SK-N-MC (cell line): ENCODE measurements around the gene NOC4L.

Experiments used
- DNase-seq: peaks from one replicate; pipeline ENCODE4 v3.0.0-alpha.2; 2011; ENCODE audit warnings: low read depth, low spot score
- H3K27ac ChIP-seq: fragments of 200-600 bp; sonication (generic); 2 replicates; pipeline ENCODE4 v1.5.1; 2016; ENCODE audit warnings: mixed run types
- H3K36me3 ChIP-seq: fragments of 200-600 bp; sonication (generic); 2 replicates; pipeline ENCODE4 v1.6.1; 2017; ENCODE audit warnings: antibody characterized with exemption, low read length, mixed read lengths; ENCODE audit not compliant: insufficient read depth
- H3K4me3 ChIP-seq: fragments of 200-600 bp; sonication (generic); 2 replicates; pipeline ENCODE4 v1.5.1; 2016
- H3K9ac ChIP-seq: fragments of 200-600 bp; sonication (generic); 2 replicates; pipeline ENCODE4 v1.8.0; 2017; ENCODE audit warnings: mixed run types, mixed read lengths; ENCODE audit not compliant: insufficient read length
- H3K9me3 ChIP-seq: fragments of 200-600 bp; sonication (generic); 2 replicates; pipeline ENCODE4 v1.6.1; 2017; ENCODE audit warnings: low read depth, mild to moderate bottlenecking, antibody characterized with exemption, low read length, moderate library complexity, mixed read lengths
- EZH2 ChIP-seq: fragments of 200-600 bp; sonication (generic); IDR thresholded peaks from one replicate; pipeline ENCODE4 v1.6.1; 2017; ENCODE audit warnings: antibody characterized with exemption
- FOXP2 ChIP-seq: optimal IDR thresholded peaks from 2 replicates; pipeline ENCODE3; 2011; ENCODE audit warnings: mild to moderate bottlenecking, moderate library complexity; ENCODE audit not compliant: insufficient read depth; ENCODE audit errors: extremely low read length, control extremely low read depth
- POLR2AphosphoS5 ChIP-seq: IDR thresholded peaks from 2 replicates; pipeline ENCODE4 v1.6.1; 2012; ENCODE audit warnings: mild to moderate bottlenecking, low read depth, low read length, borderline replicate concordance

NOC4L gene

GRCh38 chr12:132182206-132182710 lies 38.0 kb downstream of the NOC4L start:
- Histone ChIP-seq H3K4me3 (no peak overlapping the region), H3K36me3 (no peaks in the 10 kb centered on the region; the same call in 1 of the 2 replicates), H3K9ac (no peak overlapping the region), H3K9me3 (no peaks in the 10 kb centered on the region), H3K27ac (no peak overlapping the region)
- no peak for TF ChIP-seq FOXP2
- no peak for TF ChIP-seq POLR2AphosphoS5
- TF ChIP-seq EZH2 = no peak
- no peak for DNase-seq

- no peak for DNase-seq
- Histone ChIP-seq H3K9ac (no peak overlapping the region), H3K27ac (peak overlapping the region; percentile 76; the same call in 1 of the 2 replicates), H3K36me3 (no peaks in the 10 kb centered on the region; the same call in 1 of the 2 replicates), H3K9me3 (no peaks in the 10 kb centered on the region), H3K4me3 (no peak overlapping the region)
- TF ChIP-seq FOXP2 (no peak), EZH2 (no peak), POLR2AphosphoS5 (no peak)
Measured at GRCh38 chr12:132182711-132183365, 38.6 kb downstream of the NOC4L start.

GRCh38 chr12:132185705-132186104 lies 41.4 kb downstream of the NOC4L start:
- Histone ChIP-seq H3K4me3 (no peak overlapping the region), H3K36me3 (no peaks in the 10 kb centered on the region; the same call in 1 of the 2 replicates), H3K27ac (no peak overlapping the region), H3K9me3 (no peaks in the 10 kb centered on the region), H3K9ac (no peak overlapping the region)
- no peak for TF ChIP-seq POLR2AphosphoS5
- no peak for TF ChIP-seq FOXP2
- no peak for TF ChIP-seq EZH2
- DNase-seq = no peak

- H3K4me3 ChIP-seq = no peak overlapping the region
- H3K9ac ChIP-seq = no peak overlapping the region
- no peak overlapping the region for H3K27ac ChIP-seq
Measured at GRCh38 chr12:132186208-132186856, 42.1 kb downstream of the NOC4L start.

GRCh38 chr12:132186857-132187620 lies 42.8 kb downstream of the NOC4L start:
- Histone ChIP-seq H3K9ac (no peak overlapping the region), H3K27ac (no peak overlapping the region), H3K36me3 (no peaks in the 10 kb centered on the region; the same call in 1 of the 2 replicates), H3K4me3 (no peak overlapping the region), H3K9me3 (no peaks in the 10 kb centered on the region)
- no peak for DNase-seq
- TF ChIP-seq FOXP2 (no peak), EZH2 (no peak), POLR2AphosphoS5 (no peak)

More at GRCh38 chr12:132186208-132186856, 42.1 kb downstream of the NOC4L start:
- no peaks in the 10 kb centered on the region; the same call in 1 of the 2 replicates for H3K36me3 ChIP-seq
- no peak for DNase-seq
- no peak for TF ChIP-seq EZH2
- no peak for TF ChIP-seq FOXP2
- TF ChIP-seq POLR2AphosphoS5 = no peak
- H3K9me3 ChIP-seq = no peaks in the 10 kb centered on the region

GRCh38 chr12:132187646-132188450 lies 43.6 kb downstream of the NOC4L start:
- Histone ChIP-seq H3K9ac (no peak overlapping the region), H3K36me3 (no peaks in the 10 kb centered on the region; the same call in 1 of the 2 replicates), H3K4me3 (no peak overlapping the region), H3K27ac (no peak overlapping the region), H3K9me3 (no peaks in the 10 kb centered on the region)
- TF ChIP-seq EZH2 = no peak
- TF ChIP-seq FOXP2 = no peak
- TF ChIP-seq POLR2AphosphoS5 = no peak
- DNase-seq = no peak

GRCh38 chr12:132188451-132188901 lies 44.2 kb downstream of the NOC4L start:
- peak overlapping the region; percentile 87 for H3K4me3 ChIP-seq
- no peak for DNase-seq
- H3K9me3 ChIP-seq = no peaks in the 10 kb centered on the region
- H3K27ac ChIP-seq = no peak overlapping the region
- no peaks in the 10 kb centered on the region; the same call in 1 of the 2 replicates for H3K36me3 ChIP-seq
- no peak overlapping the region for H3K9ac ChIP-seq
- TF ChIP-seq POLR2AphosphoS5 = no peak
- no peak for TF ChIP-seq EZH2
- no peak for TF ChIP-seq FOXP2

GRCh38 chr12:132188916-132189325 lies 44.7 kb downstream of the NOC4L start:
- no peak for DNase-seq
- H3K4me3 ChIP-seq = peak overlapping the region; percentile 87
- no peaks in the 10 kb centered on the region; the same call in 1 of the 2 replicates for H3K36me3 ChIP-seq
- H3K9ac ChIP-seq = peak overlapping the region; percentile 72
- H3K9me3 ChIP-seq = no peaks in the 10 kb centered on the region
- TF ChIP-seq FOXP2 (no peak), EZH2 (no peak)
- H3K27ac ChIP-seq = no peak overlapping the region
